Tibial nerve (tissue), 3 donors: ENCODE data around the gene HS2ST1.

Experiments
- CTCF ChIP-seq, 5 experiments: fragments of 200-600 bp in 3 of 5; fragments of 450-650 bp in 2 of 5; sonication (generic) in 3 of 5; IDR thresholded peaks; one replicate each; pipeline ENCODE4 v1.5.1; 2016 to 2019; ENCODE audit warnings: antibody characterized with exemption in 5 of 5, mild to moderate bottlenecking in 3 of 5, moderate library complexity in 2 of 5
- POLR2A ChIP-seq, 2 donors: fragments of 450-650 bp; IDR thresholded peaks; one replicate each; pipeline ENCODE4 v1.6.1; 2017; ENCODE audit warnings: antibody characterized with exemption in 2 of 2, mild to moderate bottlenecking in 2 of 2, moderate library complexity in 2 of 2

DNA sequence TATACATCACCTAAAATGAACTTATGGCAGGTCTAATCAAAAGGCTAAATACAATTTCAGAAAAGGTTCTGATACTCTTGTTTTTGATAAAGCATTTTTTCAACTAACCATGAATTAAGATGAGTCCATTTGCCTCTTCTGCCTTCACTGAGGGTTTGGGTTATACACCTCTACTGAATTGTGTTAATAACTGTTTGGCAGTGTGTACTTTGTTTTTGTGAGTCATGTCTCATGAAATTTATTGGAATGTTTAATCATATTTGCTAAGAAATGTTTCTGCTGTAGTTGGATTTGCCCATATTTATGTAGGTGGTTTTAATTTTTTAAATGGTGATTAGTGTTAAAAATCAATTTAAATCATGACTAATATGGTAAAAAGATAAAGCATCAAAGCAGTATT lies 190.5 kb downstream of the HS2ST1 start:
- TF ChIP-seq CTCF (IDR thresholded peaks at IDR 0.05) (no peak), POLR2A (IDR thresholded peaks at IDR 0.05) (no peak)
